ENCODE measurements around the gene FRMD3.

Gene FRMD3

DNA sequence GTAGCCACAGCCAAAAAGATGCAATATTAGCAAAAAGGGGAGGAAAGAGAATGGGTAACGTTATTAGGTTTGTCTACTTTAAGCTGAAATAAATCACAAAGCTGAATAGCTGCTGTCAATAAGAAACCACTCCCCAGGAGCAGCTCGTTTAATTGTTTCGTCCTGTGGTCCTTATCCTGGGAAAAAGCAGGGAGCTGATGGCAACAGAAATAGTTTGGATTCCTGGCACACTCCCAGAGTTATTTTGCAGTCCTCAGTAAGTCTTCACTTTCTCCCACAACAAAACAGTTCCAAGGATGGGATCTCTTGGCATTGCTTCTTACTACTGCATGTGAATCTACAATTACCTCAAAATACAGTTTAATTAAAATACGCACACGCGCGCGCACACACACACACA is 28.8 kb downstream of the FRMD3 start:
- no peak for TF ChIP-seq CTCF (conservative IDR thresholded peaks at IDR 0.05; ENCODE audit: low read depth, low read length)
- Histone ChIP-seq H3K4me2 (no peak overlapping the region), H3K27ac (no peak overlapping the region), H2AFZ (ENCODE audit: low read depth) (no peak overlapping the region), H4K20me1 (ENCODE audit: insufficient read depth) (no peaks in the 10 kb centered on the region), H3K9ac (no peak overlapping the region), H3K4me3 (IDR thresholded peaks at IDR 0.05; ENCODE audit: insufficient read depth, low read depth, low read length) (no peak overlapping the region), H3K4me1 (ENCODE audit: low read depth, poor library complexity, severe bottlenecking) (no peaks in the 10 kb centered on the region), H3K27me3 (ENCODE audit: insufficient read depth, low read depth) (no peaks in the 10 kb centered on the region), H3K79me2 (ENCODE audit: insufficient read depth, low read depth) (no peaks in the 10 kb centered on the region), H3K36me3 (ENCODE audit: insufficient read depth) (no peaks in the 10 kb centered on the region)

- no peak for TF ChIP-seq CTCF (conservative IDR thresholded peaks at IDR 0.05; ENCODE audit: low read depth, low read length)
Observed at GRCh38 chr9:83508067-83508466, 30.1 kb downstream of the FRMD3 start.

DNA sequence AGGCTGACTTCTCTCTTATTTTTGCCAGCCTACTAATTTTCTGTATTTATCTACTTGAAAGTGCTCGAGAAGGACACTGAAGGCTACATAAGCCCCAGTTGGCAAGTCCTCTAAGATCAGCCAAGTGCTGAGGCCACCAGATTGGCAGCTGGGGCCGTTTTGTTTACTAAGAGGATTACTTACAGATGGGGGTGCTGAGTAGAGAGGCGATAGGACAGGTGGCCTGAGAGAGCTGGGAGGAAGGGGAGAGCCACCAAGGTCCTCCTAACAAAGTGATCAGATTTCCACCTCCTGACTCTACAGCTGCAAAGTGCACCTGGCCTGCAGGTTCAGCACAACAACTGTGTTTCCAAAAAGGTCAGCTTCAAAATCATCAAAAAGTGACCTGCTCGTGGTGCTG is 32.9 kb downstream of the FRMD3 start:
- no peaks in the 10 kb centered on the region for H3K27me3 ChIP-seq (ENCODE audit: insufficient read depth, low read depth)
- H3K27ac ChIP-seq, result no peak overlapping the region
- H3K9ac ChIP-seq, result no peak overlapping the region
- no peaks in the 10 kb centered on the region for H4K20me1 ChIP-seq (ENCODE audit: insufficient read depth)
- H2AFZ ChIP-seq (ENCODE audit: low read depth), result no peak overlapping the region
- H3K4me3 ChIP-seq (IDR thresholded peaks at IDR 0.05; ENCODE audit: insufficient read depth, low read depth, low read length), result no peak overlapping the region
- no peaks in the 10 kb centered on the region for H3K4me1 ChIP-seq (ENCODE audit: low read depth, poor library complexity, severe bottlenecking)
- no peak for TF ChIP-seq CTCF (conservative IDR thresholded peaks at IDR 0.05; ENCODE audit: low read depth, low read length)
- no peaks in the 10 kb centered on the region for H3K36me3 ChIP-seq (ENCODE audit: insufficient read depth)
- H3K4me2 ChIP-seq, result no peak overlapping the region
- H3K79me2 ChIP-seq (ENCODE audit: insufficient read depth, low read depth), result no peaks in the 10 kb centered on the region

More at GRCh38 chr9:83508067-83508466, 30.1 kb downstream of the FRMD3 start:
- no peak overlapping the region for H3K9ac ChIP-seq
- no peaks in the 10 kb centered on the region for H3K36me3 ChIP-seq (ENCODE audit: insufficient read depth)
- H3K27ac ChIP-seq, result no peak overlapping the region
- no peaks in the 10 kb centered on the region for H3K4me1 ChIP-seq (ENCODE audit: low read depth, poor library complexity, severe bottlenecking)
- H3K79me2 ChIP-seq (ENCODE audit: insufficient read depth, low read depth), result no peaks in the 10 kb centered on the region
- no peaks in the 10 kb centered on the region for H4K20me1 ChIP-seq (ENCODE audit: insufficient read depth)
- H3K4me3 ChIP-seq (IDR thresholded peaks at IDR 0.05; ENCODE audit: insufficient read depth, low read depth, low read length), result no peak overlapping the region
- no peak overlapping the region for H2AFZ ChIP-seq (ENCODE audit: low read depth)
- H3K4me2 ChIP-seq, result no peak overlapping the region
- H3K27me3 ChIP-seq (ENCODE audit: insufficient read depth, low read depth), result no peaks in the 10 kb centered on the region

GRCh38 chr9:83503866-83504265 is 34.3 kb downstream of the FRMD3 start:
- no peak overlapping the region for H2AFZ ChIP-seq (ENCODE audit: low read depth)
- H3K4me2 ChIP-seq, result no peak overlapping the region
- H3K9ac ChIP-seq, result no peak overlapping the region
- H3K79me2 ChIP-seq (ENCODE audit: insufficient read depth, low read depth), result no peaks in the 10 kb centered on the region
- H3K36me3 ChIP-seq (ENCODE audit: insufficient read depth), result no peaks in the 10 kb centered on the region
- TF ChIP-seq CTCF (conservative IDR thresholded peaks at IDR 0.05; ENCODE audit: low read depth, low read length), result no peak
- no peaks in the 10 kb centered on the region for H3K4me1 ChIP-seq (ENCODE audit: low read depth, poor library complexity, severe bottlenecking)
- no peak overlapping the region for H3K27ac ChIP-seq
- no peak overlapping the region for H3K4me3 ChIP-seq (IDR thresholded peaks at IDR 0.05; ENCODE audit: insufficient read depth, low read depth, low read length)
- no peaks in the 10 kb centered on the region for H4K20me1 ChIP-seq (ENCODE audit: insufficient read depth)
- no peaks in the 10 kb centered on the region for H3K27me3 ChIP-seq (ENCODE audit: insufficient read depth, low read depth)

All from KMS-11 (cell line).